Thoracic aorta (tissue), 2 donors: ENCODE data around the gene RRAD. TPM values are rescaled to one million over a fixed set of nuclear protein-coding genes. Genes with fewer than 3 reads are reported as not detected.
A peak's percentile ranks its signal among the peaks of the same experiment; 100 is the strongest.

Experiments
- ATAC-seq: fragments of 150-250 bp; one replicate; pipeline ENCODE4 v1.8.0; 2017; ENCODE audit warnings: low read depth; ENCODE audit not compliant: insufficient number of reproducible peaks, low FRiP score
- DNase-seq: peaks from one replicate; pipeline ENCODE4 v3.0.0-alpha.2; 2020; ENCODE audit warnings: low spot score
- H3K27ac ChIP-seq, 2 donors: fragments of 200-600 bp; sonication (generic); 1 replicate in 1 of 2; 2 replicates in 1 of 2; pipeline ENCODE4 v1.5.1; 2016; ENCODE audit warnings: mild to moderate bottlenecking in 2 of 2, moderate library complexity in 2 of 2
- H3K27me3 ChIP-seq: fragments of 200-600 bp; sonication (generic); replicated peaks from 2 replicates; pipeline ENCODE4 v1.6.0; 2016; ENCODE audit warnings: mild to moderate bottlenecking; ENCODE audit not compliant: insufficient read depth
- H3K36me3 ChIP-seq: fragments of 200-600 bp; sonication (generic); one replicate; pipeline ENCODE4 v1.5.1; 2016
- H3K4me1 ChIP-seq, 2 donors: fragments of 200-600 bp; sonication (generic); 1 replicate in 1 of 2; 2 replicates in 1 of 2; pipeline versions ENCODE4 v1.5.1 to v1.6.0; 2016; ENCODE audit warnings: low read depth in 2 of 2, mild to moderate bottlenecking in 1 of 2; ENCODE audit not compliant: control insufficient read depth in 1 of 2
- H3K4me3 ChIP-seq: fragments of 200-600 bp; sonication (generic); 2 replicates; pipeline ENCODE4 v1.5.1; 2016; ENCODE audit warnings: mild to moderate bottlenecking
- H3K9me3 ChIP-seq: fragments of 200-600 bp; sonication (generic); 2 replicates; pipeline ENCODE4 v1.5.1; 2016
- total RNA-seq, 2 donors: library from RNA; depleted of rRNA; stranded (reverse); fragments of >200 nt; gene quantifications; one replicate each; pipeline versions ENCODE4 v1.1.0 to v1.2.3, GENCODE V29; 2016
- TF ChIP-seq, protein P1 (sequence below): fragments of 200-600 bp; sonication (generic); IDR thresholded peaks from one replicate; pipeline ENCODE4 v1.5.1; 2019; ENCODE audit warnings: antibody characterized with exemption

RRAD gene
- total RNA-seq, 2 donors from 2014 or later: 43.2 to 88.3 TPM

- ATAC-seq: no peak
These were observed 29.3 kb downstream of the RRAD start for GRCh38 chr16:66895999-66896398.

DNA sequence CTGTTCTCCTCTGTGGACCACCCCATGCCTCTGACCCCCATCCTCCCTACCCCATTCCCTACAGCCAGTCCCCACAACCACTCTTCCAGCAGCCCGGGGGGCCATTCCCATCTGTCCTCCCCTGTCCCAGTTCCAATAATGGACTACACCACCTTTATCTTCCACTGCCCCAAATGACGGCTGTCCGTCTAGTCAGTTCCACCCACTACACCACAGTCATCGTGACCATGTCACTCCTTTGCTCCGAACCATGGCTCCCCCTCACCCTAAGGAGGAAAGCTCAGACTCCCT is 29.7 kb downstream of the RRAD start:
- no peaks in the 10 kb centered on the region for H3K9me3 ChIP-seq
- H3K27me3 ChIP-seq: no peaks in the 10 kb centered on the region
- TF ChIP-seq, protein P1, sequence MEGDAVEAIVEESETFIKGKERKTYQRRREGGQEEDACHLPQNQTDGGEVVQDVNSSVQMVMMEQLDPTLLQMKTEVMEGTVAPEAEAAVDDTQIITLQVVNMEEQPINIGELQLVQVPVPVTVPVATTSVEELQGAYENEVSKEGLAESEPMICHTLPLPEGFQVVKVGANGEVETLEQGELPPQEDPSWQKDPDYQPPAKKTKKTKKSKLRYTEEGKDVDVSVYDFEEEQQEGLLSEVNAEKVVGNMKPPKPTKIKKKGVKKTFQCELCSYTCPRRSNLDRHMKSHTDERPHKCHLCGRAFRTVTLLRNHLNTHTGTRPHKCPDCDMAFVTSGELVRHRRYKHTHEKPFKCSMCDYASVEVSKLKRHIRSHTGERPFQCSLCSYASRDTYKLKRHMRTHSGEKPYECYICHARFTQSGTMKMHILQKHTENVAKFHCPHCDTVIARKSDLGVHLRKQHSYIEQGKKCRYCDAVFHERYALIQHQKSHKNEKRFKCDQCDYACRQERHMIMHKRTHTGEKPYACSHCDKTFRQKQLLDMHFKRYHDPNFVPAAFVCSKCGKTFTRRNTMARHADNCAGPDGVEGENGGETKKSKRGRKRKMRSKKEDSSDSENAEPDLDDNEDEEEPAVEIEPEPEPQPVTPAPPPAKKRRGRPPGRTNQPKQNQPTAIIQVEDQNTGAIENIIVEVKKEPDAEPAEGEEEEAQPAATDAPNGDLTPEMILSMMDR: no peak
- DNase-seq (no peak), ATAC-seq (no peak)
- no peaks in the 10 kb centered on the region for H3K36me3 ChIP-seq
- H3K27ac ChIP-seq: peak overlapping the region in 1 of 2 donors; percentile 72
- peaks cover 26 to 52% of the 10 kb centered on the region in 2 donors for H3K4me1 ChIP-seq
- H3K4me3 ChIP-seq: no peak overlapping the region

More at GRCh38 chr16:66895999-66896398, 29.3 kb downstream of the RRAD start:
- Histone ChIP-seq H3K36me3 (no peaks in the 10 kb centered on the region), H3K4me1 (peaks cover 30 to 56% of the 10 kb centered on the region in 2 donors), H3K27me3 (no peaks in the 10 kb centered on the region), H3K27ac (peak overlapping the region; percentile 43 to 72), H3K9me3 (no peaks in the 10 kb centered on the region), H3K4me3 (no peak overlapping the region)
- no peak for DNase-seq
- TF ChIP-seq, protein P1: no peak

DNA sequence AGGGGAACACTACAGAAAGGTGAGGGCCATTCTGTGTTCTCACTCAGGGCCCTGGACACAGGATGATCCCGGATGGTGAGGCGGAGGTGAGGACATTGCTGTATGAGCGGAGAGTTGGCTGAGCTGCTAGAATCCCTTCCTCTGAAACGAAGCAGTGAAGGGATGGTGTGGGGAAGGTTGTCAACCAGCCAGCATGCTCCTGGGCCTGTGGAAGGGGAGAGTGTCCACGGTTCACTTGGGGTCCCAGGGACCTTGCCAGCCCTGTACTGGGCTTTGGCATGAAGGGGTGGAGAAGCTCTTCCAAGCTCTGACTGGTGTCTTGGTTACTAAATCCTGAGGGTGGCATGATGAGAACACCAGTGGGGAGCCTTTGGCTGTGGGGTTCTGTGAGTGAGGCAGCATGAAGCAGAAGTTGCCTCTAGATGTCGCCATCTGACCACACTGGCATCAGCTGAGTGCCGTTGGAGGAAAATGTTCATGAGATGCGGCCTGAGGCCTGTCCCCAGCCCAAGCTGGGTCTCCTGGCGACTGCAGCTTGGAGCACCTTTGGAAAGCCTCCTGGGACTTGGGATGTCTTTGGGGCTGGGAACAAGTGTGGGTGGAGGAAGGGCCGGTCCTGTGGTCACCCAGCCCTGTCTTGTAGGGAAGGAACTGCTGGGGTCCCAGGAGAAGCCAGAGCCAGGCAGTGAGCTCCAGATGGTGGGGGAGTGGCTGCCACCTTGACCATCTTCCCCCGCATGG is 30.2 kb downstream of the RRAD start:
- Histone ChIP-seq H3K4me3 (no peak overlapping the region), H3K9me3 (no peaks in the 10 kb centered on the region), H3K27ac (no peak overlapping the region), H3K36me3 (no peaks in the 10 kb centered on the region), H3K27me3 (no peaks in the 10 kb centered on the region), H3K4me1 (peaks cover 21 to 47% of the 10 kb centered on the region in 2 donors)
- ATAC-seq (peak; percentile 51), DNase-seq (no peak)
- TF ChIP-seq, protein P1: peak; percentile 83

DNA sequence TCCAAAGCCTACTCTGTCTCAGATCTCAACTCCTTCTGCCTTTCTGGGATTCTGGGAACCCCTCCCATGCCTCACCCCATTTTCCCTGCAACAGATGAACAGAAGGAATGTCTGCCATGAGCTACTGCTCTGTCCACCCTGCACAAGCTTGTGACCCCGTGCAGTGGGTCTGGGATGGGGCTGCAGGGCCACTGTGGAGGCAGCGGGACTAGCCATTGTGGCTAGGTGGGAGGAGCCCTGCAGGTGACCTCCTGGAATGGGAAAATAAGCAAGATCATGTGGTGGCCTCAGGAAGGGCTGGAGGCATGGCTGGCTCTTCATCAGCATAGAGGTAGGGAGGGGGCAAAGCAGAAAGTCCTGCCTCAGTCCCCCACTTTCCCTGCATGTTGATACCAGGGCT is 31.3 kb downstream of the RRAD start:
- TF ChIP-seq, protein P1: no peak
- H3K27ac ChIP-seq: no peak overlapping the region
- ATAC-seq (no peak), DNase-seq (no peak)
- peaks cover 10 to 37% of the 10 kb centered on the region in 2 donors for H3K4me1 ChIP-seq
- H3K9me3 ChIP-seq: no peaks in the 10 kb centered on the region
- no peaks in the 10 kb centered on the region for H3K36me3 ChIP-seq
- no peaks in the 10 kb centered on the region for H3K27me3 ChIP-seq
- H3K4me3 ChIP-seq: no peak overlapping the region

GRCh38 chr16:66891797-66892196 is 33.5 kb downstream of the RRAD start:
- no peak for ATAC-seq
- Histone ChIP-seq H3K36me3 (no peaks in the 10 kb centered on the region), H3K4me3 (no peak overlapping the region), H3K27me3 (no peaks in the 10 kb centered on the region), H3K9me3 (no peaks in the 10 kb centered on the region), H3K4me1 (peaks cover 2 to 18% of the 10 kb centered on the region in 2 donors), H3K27ac (no peak overlapping the region)
- no peak for DNase-seq
- TF ChIP-seq, protein P1: no peak
